ENCODE results near the gene MS4A7.

DNA sequence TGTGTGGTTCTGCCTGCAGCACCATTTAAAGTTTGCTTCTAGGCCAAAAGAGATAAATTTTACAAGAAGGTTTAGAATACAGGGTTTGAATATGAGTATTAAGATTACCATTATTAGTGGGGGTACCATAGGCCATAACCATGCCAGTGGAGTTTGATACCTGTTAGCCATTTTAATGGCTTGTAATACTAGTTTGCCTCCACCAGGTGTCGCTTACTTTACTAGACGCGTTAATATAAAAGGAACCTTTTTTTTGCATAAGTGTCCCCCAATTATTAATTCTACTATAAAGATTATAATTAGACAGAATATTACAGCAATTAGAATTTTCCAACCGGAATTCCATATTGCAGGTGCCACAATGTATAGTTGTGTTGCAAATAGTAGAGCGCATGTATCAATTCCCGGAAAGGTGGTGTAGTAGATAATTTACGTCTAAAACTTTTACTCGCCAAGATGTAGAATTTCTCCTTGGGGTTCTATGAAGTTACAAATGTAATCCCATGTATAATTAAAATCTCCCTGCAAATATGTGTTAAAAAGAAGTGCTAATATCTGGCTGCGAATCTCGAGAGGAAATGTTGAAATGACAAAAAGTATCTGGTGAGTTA lies 35.1 kb upstream of the MS4A7 start:
- TF ChIP-seq CTCF (IDR thresholded peaks at IDR 0.05; ENCODE audit: borderline replicate concordance, extremely low read depth, low read length, poor library complexity, severe bottlenecking) (peak; percentile 66), EZH2 (IDR thresholded peaks at IDR 0.05; ENCODE audit: borderline replicate concordance, low read depth, low read length, severe bottlenecking) (no peak)
